HepG2 (cell line): Measurements from ENCODE around the gene KRT84. TPM values are rescaled to one million over a fixed set of nuclear protein-coding genes. Genes with fewer than 3 reads are reported as not detected.

Source experiments
- ATAC-seq: fragments of 200-7000 bp; cut with Tn5 transposase; 3 replicates; pipeline ENCODE4 v1.9.1; 2020; ENCODE audit warnings: mild to moderate bottlenecking, moderate library complexity
- BruUV-seq: library from RNA; stranded (reverse); fragments of 400-500 nt; replicated peaks from 2 replicates; lab custom pipeline; 2021; lab: Mats Ljungman, UMichigan
- CTCF ChIA-PET: fragments of 300-600 bp; formaldehyde crosslinking; extraction: SDS; loops from one replicate; lab custom pipeline; 2021; ENCODE audit warnings: low total read pairs, inconsistent platforms, low intra/inter-chr PET ratio; lab: Yijun Ruan, JAX
- POLR2A ChIA-PET: fragments of 350-600 bp; sonication (Branson Sonifier 250); formaldehyde crosslinking; loops from one replicate; lab custom pipeline; 2020; ENCODE audit warnings: antibody characterized with exemption, inconsistent platforms; lab: Yijun Ruan, JAX
- DNase-seq: peaks from one replicate; pipeline ENCODE4 v3.0.0-alpha.2; 2015; ENCODE audit warnings: low spot score
- FAIRE-seq: peaks from 3 replicates; lab custom pipeline; 2011; peaks lifted over from hg19 to GRCh38; lab: Jason Lieb, UNC
- H2AFZ ChIP-seq: one replicate; pipeline ENCODE4 v1.6.1; 2011; ENCODE audit warnings: low read length, inconsistent platforms
- H3K27ac ChIP-seq: fragments of 300-600 bp; 3 replicates; pipeline ENCODE4 v1.8.0; 2011; ENCODE audit warnings: mixed run types, mild to moderate bottlenecking, mixed read lengths, low read length, inconsistent platforms; ENCODE audit not compliant: insufficient read depth; ENCODE audit errors: extremely low read length
- H3K27me3 ChIP-seq, 2 experiments: fragments of 200-600 bp in 1 of 2; 2 replicates in 1 of 2; 3 replicates in 1 of 2; pipeline versions ENCODE4 v1.6.0 to v1.8.0; 2011; ENCODE audit warnings: low read length in 2 of 2, mild to moderate bottlenecking in 2 of 2, moderate library complexity in 2 of 2, inconsistent platforms in 1 of 2; ENCODE audit not compliant: insufficient read depth in 2 of 2, control insufficient read depth in 1 of 2
- H3K36me3 ChIP-seq, 2 experiments: fragments of 200-600 bp in 1 of 2; replicated peaks in 1 of 2; 2 replicates in 1 of 2; 3 replicates in 1 of 2; pipeline versions ENCODE4 v1.5.1 to v1.8.0; 2011; ENCODE audit warnings: low read length in 2 of 2, inconsistent platforms in 1 of 2; ENCODE audit not compliant: insufficient read depth in 2 of 2, control insufficient read depth in 1 of 2
- H3K4me1 ChIP-seq: 2 replicates; pipeline ENCODE4 v1.5.1; 2012; ENCODE audit warnings: low read length, inconsistent platforms; ENCODE audit not compliant: insufficient read depth
- H3K4me2 ChIP-seq: 2 replicates; pipeline ENCODE4 v1.6.0; 2011; ENCODE audit warnings: low read depth, low read length, inconsistent platforms
- H3K4me3 ChIP-seq, 3 experiments: fragments of 200-600 bp in 1 of 3; sonication (generic), shearing (Covaris generic) in 1 of 3; replicated peaks in 1 of 3; 2 replicates each; pipeline ENCODE4 v1.5.1; 2011 to 2016; ENCODE audit warnings: low read length in 3 of 3, inconsistent platforms in 2 of 3, low read depth in 2 of 3, mild to moderate bottlenecking in 2 of 3, control low read depth in 1 of 3, mixed read lengths in 1 of 3; ENCODE audit not compliant: insufficient read depth in 1 of 3
- H3K79me2 ChIP-seq: one replicate; pipeline ENCODE4 v1.6.1; 2011; ENCODE audit warnings: low read length, inconsistent platforms; ENCODE audit not compliant: insufficient read depth
- H3K9ac ChIP-seq: 2 replicates; pipeline ENCODE4 v1.6.0; 2011; ENCODE audit warnings: mild to moderate bottlenecking, low read depth, low read length, inconsistent platforms; ENCODE audit not compliant: insufficient read depth
- H3K9me3 ChIP-seq: 2 replicates; pipeline ENCODE4 v1.5.1; 2012; ENCODE audit warnings: mild to moderate bottlenecking, low read length
- H4K20me1 ChIP-seq: 2 replicates; pipeline ENCODE4 v1.6.0; 2011; ENCODE audit warnings: inconsistent platforms, mild to moderate bottlenecking, low read length, moderate library complexity; ENCODE audit not compliant: insufficient read depth
- E2F2 ChIP-seq: sonication (generic); formaldehyde crosslinking; IDR thresholded peaks from 2 replicates; pipeline ENCODE4 v1.4.0; 2020; ENCODE audit warnings: missing genetic modification reagents, borderline replicate concordance
- KLF12 ChIP-seq: sonication (generic); formaldehyde crosslinking; IDR thresholded peaks from 2 replicates; pipeline ENCODE4 v1.4.0; 2020; ENCODE audit warnings: missing genetic modification reagents, borderline replicate concordance
- LRRFIP1 ChIP-seq: sonication (generic); formaldehyde crosslinking; conservative IDR thresholded peaks from 2 replicates; pipeline ENCODE4 v1.4.0; 2020; ENCODE audit warnings: missing genetic modification reagents
- MAF1 ChIP-seq: sonication (generic); formaldehyde crosslinking; IDR thresholded peaks from 2 replicates; pipeline ENCODE4 v1.5.0; 2020; ENCODE audit warnings: missing genetic modification reagents, borderline replicate concordance
- NCOA1 ChIP-seq: sonication (generic); formaldehyde crosslinking; IDR thresholded peaks from 2 replicates; pipeline ENCODE4 v1.9.0; 2021; ENCODE audit warnings: missing genetic modification reagents
- REPIN1 ChIP-seq: sonication (generic); formaldehyde crosslinking; IDR thresholded peaks from 2 replicates; pipeline ENCODE4 v1.8.0; 2022; ENCODE audit warnings: missing genetic modification reagents, low read depth, mild to moderate bottlenecking, borderline replicate concordance
- SNRNP70 ChIP-seq: fragments of 200-400 bp; formaldehyde crosslinking; IDR thresholded peaks from 2 replicates; pipeline ENCODE4 v1.6.1; 2017; ENCODE audit warnings: mild to moderate bottlenecking, low read depth, low read length, moderate library complexity
- SP2 ChIP-seq: sonication (generic); formaldehyde crosslinking; IDR thresholded peaks from 2 replicates; pipeline ENCODE4 v1.5.1; 2020; ENCODE audit warnings: mild to moderate bottlenecking, missing genetic modification reagents
- TRIM24 ChIP-seq: sonication (generic); formaldehyde crosslinking; IDR thresholded peaks from 2 replicates; pipeline ENCODE4 v1.8.0; 2022; ENCODE audit warnings: mild to moderate bottlenecking, missing genetic modification reagents
- ZBTB7B ChIP-seq: sonication (generic); formaldehyde crosslinking; IDR thresholded peaks from 2 replicates; pipeline ENCODE4 v1.4.0; 2020; ENCODE audit warnings: missing genetic modification reagents
- ZNF20 ChIP-seq: sonication (generic); formaldehyde crosslinking; IDR thresholded peaks from 2 replicates; pipeline ENCODE4 v1.4.0; 2020; ENCODE audit warnings: mild to moderate bottlenecking, moderate library complexity, missing genetic modification reagents
- ZNF329 ChIP-seq: sonication (generic); formaldehyde crosslinking; IDR thresholded peaks from 2 replicates; pipeline ENCODE4 v1.9.0; 2021; ENCODE audit warnings: low read depth, mild to moderate bottlenecking, missing genetic modification reagents
- ZNF383 ChIP-seq: sonication (generic); formaldehyde crosslinking; IDR thresholded peaks from 2 replicates; pipeline ENCODE4 v1.4.0; 2020; ENCODE audit warnings: missing genetic modification reagents, mild to moderate bottlenecking, borderline replicate concordance
- ZNF557 ChIP-seq: sonication (generic); formaldehyde crosslinking; IDR thresholded peaks from 2 replicates; pipeline ENCODE4 v1.4.0; 2020; ENCODE audit warnings: missing genetic modification reagents
- ZNF772 ChIP-seq: sonication (generic); formaldehyde crosslinking; IDR thresholded peaks from 2 replicates; pipeline ENCODE4 v1.5.0; 2020; ENCODE audit warnings: mild to moderate bottlenecking, missing genetic modification reagents
- WGBS: methylation state at CpG from one replicate; pipeline ENCODE4 v1.1.6; 2017; ENCODE audit warnings: low lambda C conversion rate; 5-methylcytosine and 5-hydroxymethylcytosine counted together
- in situ Hi-C: cut with HindIII; loops from 2 replicates; pipeline ENCODE4 v1.10.0; 2017; ENCODE audit warnings: low pct_unique_long_range_greater_than_20kb; ENCODE audit not compliant: extremely low pct_ligation_motif_present
- intact Hi-C: fragments of 100-400 bp; cut with micrococcal nuclease; formaldehyde crosslinking; loops from one replicate; pipeline ENCODE4 v1.10.0; 2022; ENCODE audit not compliant: unreplicated experiment
- polyA plus RNA-seq, 8 experiments: library from polyadenylated mRNA; depleted of rRNA in 3 of 8; stranded (reverse) in 7 of 8; unstranded in 1 of 8; fragments of >200 nt; fragmentation: Illumina TruSeq in 4 of 8; extraction: Trizol in 4 of 8; gene quantifications; 2 replicates each; pipeline versions ENCODE4 v1.2.1 to v1.2.3, GENCODE V29; 2011 to 2016; ENCODE audit warnings: low read depth in 4 of 8, missing spikeins in 1 of 8, mixed read lengths in 1 of 8; ENCODE audit not compliant: insufficient read depth in 1 of 8
- total RNA-seq, 5 experiments: library from RNA; depleted of rRNA; stranded (reverse); fragments of >200 nt; fragmentation: Illumina TruSeq; extraction: Trizol; gene quantifications; 2 replicates each; pipeline ENCODE4 v1.2.3, GENCODE V29; 2016; ENCODE audit warnings: low read depth in 1 of 5

KRT84 gene
- total and polyA plus RNA-seq, 2 of the 13 experiments (the other 11 are each of a cell fraction or from before 2014, with no cell fraction given) = not detected

DNA sequence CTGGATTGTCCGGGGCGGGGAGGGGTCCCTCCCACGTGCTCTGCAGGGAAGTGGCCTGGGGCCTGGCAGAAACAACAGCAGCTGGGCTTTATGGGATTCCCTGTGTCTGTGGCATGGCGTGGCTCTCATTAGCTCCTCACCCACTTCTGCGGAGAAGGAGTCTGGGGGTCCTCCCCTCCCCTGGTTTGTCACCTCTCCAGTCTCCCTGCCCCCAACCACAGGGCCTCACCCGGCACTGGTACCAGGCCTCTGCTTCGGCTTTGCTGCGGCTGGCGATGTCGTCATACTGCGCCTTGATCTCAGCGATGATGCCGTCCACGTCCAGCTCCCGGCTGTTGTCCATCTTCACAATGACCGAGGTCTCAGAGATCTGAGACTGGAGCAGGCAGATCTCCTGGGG is 14.3 kb upstream of the KRT84 start:
- Histone ChIP-seq H3K27ac (no peak overlapping the region), H3K27me3 (peaks cover 1 to 18% of the 10 kb centered on the region in 2 experiments; a peak in 4 of 5 replicates), H3K4me3 (no peak overlapping the region), H2AFZ (no peak overlapping the region), H4K20me1 (0 out of 2 replicates have a peak, but pooled peaks cover 2% of the 10 kb centered on the region), H3K4me2 (no peak overlapping the region), H3K9me3 (no peaks in the 10 kb centered on the region), H3K4me1 (no peaks in the 10 kb centered on the region), H3K79me2 (no peaks in the 10 kb centered on the region), H3K9ac (no peak overlapping the region), H3K36me3 (no peaks in the 10 kb centered on the region)
- CTCF ChIA-PET = no interaction called here
- WGBS = 33% methylated on average over 3 of the region's 16 CpGs
- in situ Hi-C loops (loop anchor here (25.0 kb wide), 1 partner anchor 588 kb away; no protein-coding TSS in a partner anchor), intact Hi-C loops (no loop called here)
- BruUV-seq = no TSS peak
- DNase-seq = no peak
- no peak for ATAC-seq
- POLR2A ChIA-PET = no interaction called here
- TF ChIP-seq TRIM24 (CRISPR knock-in tag) (no peak), ZBTB7B (CRISPR knock-in tag) (no peak), ZNF20 (CRISPR knock-in tag) (no peak), ZNF383 (CRISPR knock-in tag) (no peak), LRRFIP1 (no peak), ZNF772 (no peak), NCOA1 (no peak), MAF1 (no peak), E2F2 (CRISPR knock-in tag) (no peak), ZNF557 (CRISPR knock-in tag) (no peak), SNRNP70 (no peak), REPIN1 (CRISPR knock-in tag) (no peak), ZNF329 (CRISPR knock-in tag) (no peak), KLF12 (no peak), SP2 (CRISPR knock-in tag) (no peak)
- FAIRE-seq = no peak
